ENCODE results near the gene RIOK1.

GRCh38 chr6:7463785-7464184 lies 74.2 kb downstream of the RIOK1 start:
- no peak for TF ChIP-seq CTCF (IDR thresholded peaks at IDR 0.05)
- TF ChIP-seq POLR2A (IDR thresholded peaks at IDR 0.05), result no peak
